Mucosa of descending colon (tissue), 3 donors: ENCODE measurements around the gene SARM1. TPM values are rescaled to one million over a fixed set of nuclear protein-coding genes. Genes with fewer than 3 reads are reported as not detected.
"Not testable (repeated sequence)": the region's sequence is repeated elsewhere in the genome, so short reads cannot be mapped to it uniquely, and the experiment has no call there.

Experiments used
- ATAC-seq: fragments of 200-7000 bp; cut with Tn5 transposase; one replicate; pipeline ENCODE4 v1.9.1; 2020; ENCODE audit warnings: mild to moderate bottlenecking, moderate library complexity
- DNase-seq, 3 donors: peaks; one replicate each; pipeline ENCODE4 v3.0.0-alpha.2; 2020
- H3K36me3 ChIP-seq: fragments of 200-600 bp; one replicate; pipeline ENCODE4 v1.8.0; 2021; ENCODE audit warnings: low read depth, mild to moderate bottlenecking
- H3K4me1 ChIP-seq: fragments of 200-600 bp; one replicate; pipeline ENCODE4 v1.8.0; 2021; ENCODE audit warnings: low read depth, mild to moderate bottlenecking
- H3K4me3 ChIP-seq: fragments of 200-600 bp; one replicate; pipeline ENCODE4 v1.8.0; 2021; ENCODE audit warnings: mild to moderate bottlenecking
- H3K9me3 ChIP-seq: fragments of 200-600 bp; one replicate; pipeline ENCODE4 v1.8.0; 2021; ENCODE audit warnings: mild to moderate bottlenecking
- intact Hi-C, 2 donors: fragments of 100-400 bp; cut with DNase I in 1 of 2; cut with micrococcal nuclease in 1 of 2; formaldehyde crosslinking; loops; one replicate each; pipeline versions ENCODE4 v1.11.0 to v1.11.1; 2022; cut with DNase I, micrococcal nuclease
- total RNA-seq, 3 donors: library from RNA; stranded (reverse); fragmentation: NEBNext Ultra II Directional in 2 of 3; extraction: Animal tissue kit (Norgen Biotek cat#: 25700) in 2 of 3; gene quantifications; one replicate each; pipeline versions ENCODE4 v1.2.1 to v1.2.4, GENCODE V29; 2021 to 2023
- TF ChIP-seq, protein P1 (sequence below): fragments of 200-600 bp; IDR thresholded peaks from one replicate; pipeline ENCODE4 v1.8.0; 2022; ENCODE audit warnings: antibody characterized with exemption, mild to moderate bottlenecking
- donor health status: DM: no; HTN: no; CAD: no; lungs with moderate emphysema.
- donor health status: DM: no; HTN: no; CAD: no.
- donor health status: DM: no; HTN: yes; CAD: no.

SARM1 gene
- total RNA-seq, 3 donors from 2014 or later, result 12.8 to 16.4 (median 15.0) TPM

DNA sequence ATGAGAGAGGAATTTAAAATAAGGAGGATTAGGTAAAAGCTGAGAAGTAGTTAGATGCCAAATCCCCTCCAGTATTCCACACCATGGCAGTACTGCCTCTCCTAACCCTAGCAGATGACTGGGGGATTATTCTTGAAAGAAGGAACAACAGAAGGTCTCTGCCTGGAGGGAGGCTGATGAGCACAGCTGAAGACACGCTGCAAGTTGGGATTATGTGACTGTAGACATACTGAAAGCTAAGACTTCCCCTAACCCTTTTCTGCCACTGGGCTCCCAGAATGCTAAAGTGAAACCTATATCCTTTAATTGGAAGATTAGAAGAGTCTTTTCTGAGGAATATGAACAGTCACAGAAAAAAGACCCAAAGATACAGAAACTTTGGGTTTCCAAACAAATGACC lies 62.2 kb downstream of the SARM1 start:
- intact Hi-C loops, result no loop called here
- Histone ChIP-seq H3K36me3 (no peaks in the 10 kb centered on the region), H3K9me3 (no peaks in the 10 kb centered on the region), H3K4me3 (no peak overlapping the region), H3K4me1 (no peaks in the 10 kb centered on the region)
- DNase-seq (no peak), ATAC-seq (no peak)
- TF ChIP-seq, protein P1, sequence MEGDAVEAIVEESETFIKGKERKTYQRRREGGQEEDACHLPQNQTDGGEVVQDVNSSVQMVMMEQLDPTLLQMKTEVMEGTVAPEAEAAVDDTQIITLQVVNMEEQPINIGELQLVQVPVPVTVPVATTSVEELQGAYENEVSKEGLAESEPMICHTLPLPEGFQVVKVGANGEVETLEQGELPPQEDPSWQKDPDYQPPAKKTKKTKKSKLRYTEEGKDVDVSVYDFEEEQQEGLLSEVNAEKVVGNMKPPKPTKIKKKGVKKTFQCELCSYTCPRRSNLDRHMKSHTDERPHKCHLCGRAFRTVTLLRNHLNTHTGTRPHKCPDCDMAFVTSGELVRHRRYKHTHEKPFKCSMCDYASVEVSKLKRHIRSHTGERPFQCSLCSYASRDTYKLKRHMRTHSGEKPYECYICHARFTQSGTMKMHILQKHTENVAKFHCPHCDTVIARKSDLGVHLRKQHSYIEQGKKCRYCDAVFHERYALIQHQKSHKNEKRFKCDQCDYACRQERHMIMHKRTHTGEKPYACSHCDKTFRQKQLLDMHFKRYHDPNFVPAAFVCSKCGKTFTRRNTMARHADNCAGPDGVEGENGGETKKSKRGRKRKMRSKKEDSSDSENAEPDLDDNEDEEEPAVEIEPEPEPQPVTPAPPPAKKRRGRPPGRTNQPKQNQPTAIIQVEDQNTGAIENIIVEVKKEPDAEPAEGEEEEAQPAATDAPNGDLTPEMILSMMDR, result no peak

DNA sequence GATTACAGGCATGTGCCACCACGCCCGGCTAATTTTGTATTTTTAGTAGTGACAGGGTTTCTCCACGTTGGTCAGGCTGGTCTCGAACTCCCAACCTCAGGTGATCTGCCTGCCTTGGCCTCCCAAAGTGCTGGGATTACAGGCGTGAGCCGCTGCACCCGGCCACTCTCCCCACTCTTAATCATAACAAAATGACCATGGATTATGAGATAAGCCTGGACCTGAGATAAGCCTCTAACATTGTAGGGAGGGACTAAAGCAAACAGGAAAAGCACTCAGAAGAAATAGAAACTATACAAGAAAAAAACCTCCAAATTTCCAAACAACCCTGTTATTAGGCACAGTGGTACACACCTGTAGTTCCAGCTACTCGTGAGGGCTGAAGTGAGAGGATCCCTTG lies 62.8 kb downstream of the SARM1 start:
- ATAC-seq, result peak; percentile 59
- H3K9me3 ChIP-seq, H3K4me1 ChIP-seq, intact Hi-C loops, DNase-seq, H3K36me3 ChIP-seq, H3K4me3 ChIP-seq: not testable (repeated sequence)

DNA sequence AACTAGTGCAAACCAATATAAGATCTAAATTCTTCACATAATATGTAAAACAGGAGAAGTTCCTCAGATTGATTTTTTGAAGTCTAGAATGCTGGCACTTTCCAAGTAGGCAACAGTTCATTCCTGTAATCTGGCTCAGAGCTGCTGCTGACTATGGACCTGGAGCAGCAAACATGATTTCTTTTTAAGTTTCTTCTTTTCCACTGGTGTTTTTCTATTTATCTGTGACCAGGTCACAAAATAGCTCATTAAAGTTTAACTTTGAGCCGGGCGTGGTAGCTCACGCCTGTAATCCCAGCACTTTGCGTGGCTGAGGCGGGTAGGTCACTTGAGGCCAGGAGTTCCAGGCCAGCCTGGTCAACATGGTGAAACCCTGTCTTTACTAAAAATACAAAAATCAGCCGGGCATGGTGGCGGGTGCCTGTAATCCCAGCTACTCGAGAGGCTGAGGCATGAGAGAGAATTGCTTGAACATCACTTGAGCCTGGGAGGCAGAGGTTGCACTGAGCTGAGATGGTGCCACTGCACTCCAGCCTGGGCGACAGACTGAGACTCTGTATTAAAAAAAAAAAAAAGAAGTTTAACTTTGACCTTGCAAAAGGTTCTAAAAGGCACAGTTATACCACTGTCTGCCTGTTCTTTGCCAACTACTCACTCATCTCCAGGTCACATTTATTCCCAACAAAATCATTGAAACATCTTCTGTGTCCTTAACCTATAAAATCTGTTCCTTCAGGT lies 72.6 kb downstream of the SARM1 start:
- Histone ChIP-seq H3K36me3 (no peaks in the 10 kb centered on the region), H3K4me1 (no peaks in the 10 kb centered on the region), H3K4me3 (no peak overlapping the region), H3K9me3 (no peaks in the 10 kb centered on the region)
- intact Hi-C loops, result no loop called here
- TF ChIP-seq, protein P1, result no peak
- DNase-seq, result peak in 1 of 3 donors; percentile 21
- ATAC-seq, result peak; percentile 71

DNA sequence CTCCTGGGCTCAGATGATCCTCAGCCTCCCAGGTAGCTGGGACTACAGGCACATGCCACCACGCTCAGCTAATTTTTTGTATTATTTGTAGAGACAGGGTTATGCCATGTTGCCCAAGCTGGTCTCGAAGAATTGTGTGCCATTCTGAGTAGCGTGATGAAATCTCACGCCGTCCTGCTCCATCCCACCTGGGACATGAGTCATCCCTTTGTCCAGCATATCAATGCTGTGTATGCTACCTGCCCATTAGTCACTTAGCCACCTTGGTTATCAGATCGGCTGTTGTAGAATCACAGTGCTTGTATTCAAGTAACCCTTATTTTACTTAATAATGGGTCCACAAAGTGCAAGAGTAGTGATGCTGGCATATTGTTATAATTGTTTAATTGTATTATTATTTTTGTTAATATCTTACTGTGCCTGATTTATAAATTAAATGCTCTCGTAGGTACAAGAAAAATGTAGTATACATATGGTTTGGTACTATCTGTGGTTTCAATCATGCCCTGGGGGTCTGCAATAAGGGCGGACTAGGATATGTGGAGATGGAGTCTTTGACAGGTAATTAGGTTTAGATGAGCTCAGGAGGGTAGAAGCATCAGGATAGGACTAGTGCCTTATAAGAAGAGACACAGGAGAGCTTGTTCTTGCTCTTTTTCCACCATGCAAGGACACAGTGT lies 75.4 kb downstream of the SARM1 start:
- ATAC-seq, result no peak
- Histone ChIP-seq H3K36me3 (no peaks in the 10 kb centered on the region), H3K9me3 (no peaks in the 10 kb centered on the region), H3K4me1 (no peaks in the 10 kb centered on the region), H3K4me3 (no peak overlapping the region)
- TF ChIP-seq, protein P1, result no peak
- intact Hi-C loops, result no loop called here
- DNase-seq, result no peak

DNA sequence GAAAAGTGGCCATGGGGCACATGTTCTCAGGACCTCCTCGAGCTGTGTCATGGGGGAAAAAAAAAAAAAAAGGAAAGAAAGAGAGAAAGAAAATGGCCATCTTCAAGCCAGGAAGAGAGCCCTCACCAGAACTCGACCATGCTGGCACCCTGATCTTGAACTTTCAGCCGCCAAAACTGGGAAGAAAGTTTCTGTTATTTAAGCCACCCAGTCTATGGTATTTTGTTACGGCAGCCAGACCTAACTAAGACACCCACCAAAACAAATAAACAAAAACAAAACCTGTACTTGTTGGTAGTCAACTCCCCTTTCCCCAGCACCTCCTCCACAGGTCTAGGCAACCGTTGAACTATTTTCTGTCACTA lies 75.9 kb downstream of the SARM1 start:
- no peaks in the 10 kb centered on the region for H3K36me3 ChIP-seq
- H3K9me3 ChIP-seq, result no peaks in the 10 kb centered on the region
- DNase-seq, result no peak
- H3K4me1 ChIP-seq, result no peaks in the 10 kb centered on the region
- intact Hi-C loops, result no loop called here
- H3K4me3 ChIP-seq, result no peak overlapping the region
- TF ChIP-seq, protein P1, result no peak
- ATAC-seq, result no peak

DNA sequence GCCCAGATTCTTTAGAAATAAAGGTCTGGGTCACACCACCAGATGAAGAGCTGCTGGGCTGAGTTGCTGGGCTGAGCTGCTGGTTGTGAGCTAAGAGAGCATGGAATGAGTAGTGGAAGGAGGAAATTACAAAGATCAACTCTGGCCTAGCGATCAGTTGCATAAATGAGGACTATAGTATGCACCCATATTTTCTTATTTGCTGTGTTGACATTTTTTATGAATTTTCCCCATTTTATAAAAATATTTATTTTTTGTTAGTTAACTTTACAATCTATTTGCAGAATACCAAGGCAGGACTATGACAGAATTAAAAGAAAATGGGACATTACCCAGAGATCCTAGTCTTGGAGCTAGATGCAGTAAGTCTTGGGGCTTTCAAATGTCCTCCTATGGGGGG lies 78.4 kb downstream of the SARM1 start:
- ATAC-seq (no peak), DNase-seq (no peak)
- TF ChIP-seq, protein P1, result no peak
- Histone ChIP-seq H3K36me3 (no peaks in the 10 kb centered on the region), H3K4me1 (no peaks in the 10 kb centered on the region), H3K9me3 (no peaks in the 10 kb centered on the region), H3K4me3 (no peak overlapping the region)
- intact Hi-C loops, result no loop called here
